Skeletal muscle satellite cell (primary cell): Measurements from ENCODE around the gene AMT. TPM values are rescaled to one million over a fixed set of nuclear protein-coding genes. Genes with fewer than 3 reads are reported as not detected.

Source experiments
- H3K27me3 ChIP-seq: 2 replicates; pipeline ENCODE4 v1.7.0; 2013; ENCODE audit warnings: low read length; ENCODE audit not compliant: control insufficient read depth, insufficient read depth
- H3K36me3 ChIP-seq: 2 replicates; pipeline ENCODE4 v1.7.0; 2013; ENCODE audit warnings: mild to moderate bottlenecking, control low read depth, low read length; ENCODE audit not compliant: insufficient read depth
- H3K4me1 ChIP-seq: 2 replicates; pipeline ENCODE4 v1.7.0; 2013; ENCODE audit warnings: low read length; ENCODE audit not compliant: control insufficient read depth, insufficient read depth
- H3K4me2 ChIP-seq: 2 replicates; pipeline ENCODE4 v1.7.0; 2013; ENCODE audit warnings: mild to moderate bottlenecking, low read length
- H3K4me3 ChIP-seq: 2 replicates; pipeline ENCODE4 v1.7.0; 2013; ENCODE audit warnings: low read length
- H3K9ac ChIP-seq: 2 replicates; pipeline ENCODE4 v1.7.0; 2013; ENCODE audit warnings: mild to moderate bottlenecking, low read depth, low read length, moderate library complexity
- H3K9me3 ChIP-seq: replicated peaks from 2 replicates; pipeline ENCODE4 v1.7.0; 2013; ENCODE audit warnings: mild to moderate bottlenecking, control low read depth, low read length
- small RNA-seq: library from RNA; depleted of rRNA; stranded (forward); fragments of <200 nt; gene quantifications from one replicate; pipeline ENCODE3, GENCODE V24; 2012

Gene AMT

DNA sequence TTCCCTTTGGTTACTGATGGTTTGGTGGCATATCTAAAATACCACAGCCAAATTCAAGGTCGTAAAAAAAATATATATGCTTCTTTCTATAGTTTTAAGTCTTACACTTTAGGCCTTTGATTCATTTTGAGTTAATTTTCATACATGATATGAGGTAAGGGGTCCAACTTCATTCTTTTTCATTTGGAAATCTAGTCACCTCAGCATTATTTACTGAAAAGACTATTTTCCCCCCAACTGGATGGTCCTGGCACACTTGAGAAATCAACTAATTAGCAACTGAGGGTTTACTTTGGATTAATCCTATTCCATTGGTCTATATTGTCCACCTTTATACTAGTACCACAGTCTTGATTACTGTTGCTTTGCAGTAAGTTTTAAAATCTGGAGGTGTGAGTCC is 36.7 kb downstream of the AMT start:
- peaks cover 18% of the 10 kb centered on the region for H3K36me3 ChIP-seq
- H3K4me3 ChIP-seq = no peak overlapping the region
- H3K4me2 ChIP-seq = no peak overlapping the region
- no peaks in the 10 kb centered on the region for H3K9me3 ChIP-seq
- H3K27me3 ChIP-seq = no peaks in the 10 kb centered on the region
- H3K4me1 ChIP-seq = peaks cover 14% of the 10 kb centered on the region
- H3K9ac ChIP-seq = no peak overlapping the region

DNA sequence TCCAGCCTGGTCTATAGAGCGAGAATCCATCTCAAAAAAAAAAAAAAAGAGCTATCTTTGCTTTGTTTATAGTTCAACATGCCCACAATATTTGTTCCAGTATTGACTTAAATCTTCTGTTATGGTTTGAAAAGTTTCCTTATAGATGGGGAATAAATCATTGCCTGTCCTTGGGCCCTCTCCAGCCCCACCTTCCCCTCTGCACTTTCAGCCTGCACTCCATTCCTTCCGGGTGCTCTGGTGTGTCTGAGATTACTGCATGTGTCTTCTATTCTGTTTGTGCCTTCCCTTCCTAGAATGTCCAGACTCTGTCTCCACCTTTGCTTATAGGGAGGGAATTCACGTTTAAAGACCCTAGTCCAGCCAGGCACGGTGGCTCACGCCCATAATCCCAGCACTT is 38.9 kb downstream of the AMT start:
- H3K9me3 ChIP-seq = no peaks in the 10 kb centered on the region
- H3K4me1 ChIP-seq = peaks cover 26% of the 10 kb centered on the region
- peaks cover 11% of the 10 kb centered on the region for H3K36me3 ChIP-seq
- no peak overlapping the region for H3K9ac ChIP-seq
- H3K4me2 ChIP-seq = no peak overlapping the region
- H3K27me3 ChIP-seq = no peaks in the 10 kb centered on the region
- no peak overlapping the region for H3K4me3 ChIP-seq

- Histone ChIP-seq H3K9ac (peak overlapping the region; percentile 32), H3K4me3 (peak overlapping the region; percentile 33), H3K4me1 (peaks cover 20% of the 10 kb centered on the region), H3K36me3 (peaks cover 25% of the 10 kb centered on the region), H3K4me2 (peak overlapping the region; percentile 53), H3K27me3 (no peaks in the 10 kb centered on the region), H3K9me3 (no peaks in the 10 kb centered on the region)
These were observed 43.9 kb downstream of the AMT start for GRCh38 chr3:49378249-49378895.

DNA sequence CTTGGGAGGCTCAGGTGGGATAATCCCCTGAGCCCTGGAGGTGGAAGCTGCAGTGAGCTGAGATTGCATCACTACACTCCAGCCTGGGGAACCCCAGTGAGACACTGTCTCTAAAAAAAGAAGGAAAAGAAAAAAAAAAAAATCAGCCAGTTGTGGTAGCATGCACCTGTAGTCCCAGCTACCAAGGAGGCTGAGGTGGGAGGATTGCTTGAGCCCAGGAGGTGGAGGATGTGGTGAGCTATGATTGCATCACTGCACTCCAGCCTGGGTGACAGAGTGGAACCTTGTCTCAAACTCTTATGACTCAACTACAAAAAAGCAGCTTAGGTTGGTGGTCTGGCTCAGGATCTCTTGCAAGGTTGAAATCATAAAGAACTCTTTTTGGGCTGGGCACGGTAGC is 44.8 kb downstream of the AMT start:
- Histone ChIP-seq H3K9me3 (no peaks in the 10 kb centered on the region), H3K36me3 (peaks cover 33% of the 10 kb centered on the region), H3K4me1 (peaks cover 20% of the 10 kb centered on the region)

DNA sequence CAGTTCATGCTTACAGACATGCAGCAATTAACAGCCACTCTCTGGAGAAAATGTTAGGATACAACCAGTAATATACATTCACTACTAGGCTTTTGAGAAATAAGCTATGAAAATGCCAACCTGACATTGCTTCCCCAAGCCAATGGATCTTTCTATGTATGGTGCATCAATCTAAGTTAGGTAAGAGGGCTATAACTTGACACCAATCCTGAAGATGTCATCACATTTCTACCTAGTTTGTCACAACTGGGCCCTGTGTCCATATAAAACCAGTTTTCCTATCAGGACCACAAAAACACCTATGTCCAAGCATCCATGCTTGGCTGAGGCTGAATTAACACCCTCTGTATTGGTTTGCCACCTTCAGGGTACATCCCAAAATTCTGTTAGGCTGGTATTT is 50.3 kb downstream of the AMT start:
- Histone ChIP-seq H3K4me1 (no peaks in the 10 kb centered on the region), H3K4me3 (no peak overlapping the region), H3K36me3 (peaks cover 69% of the 10 kb centered on the region), H3K27me3 (no peaks in the 10 kb centered on the region), H3K9me3 (no peaks in the 10 kb centered on the region), H3K4me2 (no peak overlapping the region), H3K9ac (no peak overlapping the region)

More for the DNA sequence above, 44.8 kb downstream of the AMT start:
- peak overlapping the region; percentile 23 for H3K4me3 ChIP-seq
- no peak overlapping the region for H3K9ac ChIP-seq
- H3K27me3 ChIP-seq = no peaks in the 10 kb centered on the region
- H3K4me2 ChIP-seq = peak overlapping the region; percentile 46

GRCh38 chr3:49370585-49371290 is 51.5 kb downstream of the AMT start:
- no peak overlapping the region for H3K9ac ChIP-seq
- H3K36me3 ChIP-seq = peaks cover 77% of the 10 kb centered on the region
- H3K9me3 ChIP-seq = no peaks in the 10 kb centered on the region
- H3K4me3 ChIP-seq = no peak overlapping the region
- H3K4me1 ChIP-seq = no peaks in the 10 kb centered on the region
- H3K4me2 ChIP-seq = no peak overlapping the region
- no peaks in the 10 kb centered on the region for H3K27me3 ChIP-seq

Small RNA genes within 50 kb of the gene (small RNA-seq; reads per million reads assigned to genes)
- gene RNA5SP130 = not detected
